COLO668 (cell line): ENCODE results near the gene SHLD1.
"Not testable (repeated sequence)": the region's sequence is repeated elsewhere in the genome, so short reads cannot be mapped to it uniquely, and the experiment has no call there.

Experiments used
- DNase-seq: peaks from one replicate; lab custom pipeline; 2025; ENCODE audit not compliant: unreplicated experiment; lab: John Stamatoyannopoulos, UW

Gene SHLD1

GRCh38 chr20:5749952-5750779, at the start of gene SHLD1:
TSS of gene SHLD1 (plus strand) at chr20:5750401. CDS start at chr20:5772866, 22,465 bp downstream.
- peak; percentile 86 for DNase-seq

- not testable (repeated sequence) for DNase-seq
These were observed 47.9 kb upstream of the SHLD1 start for GRCh38 chr20:5702339-5702738.

- DNase-seq, result no peak
These were observed 46.5 kb upstream of the SHLD1 start for GRCh38 chr20:5703681-5704101.

GRCh38 chr20:5705827-5706226, 44.4 kb upstream of the SHLD1 start:
- DNase-seq, result no peak

GRCh38 chr20:5706797-5707196, 43.4 kb upstream of the SHLD1 start:
- DNase-seq, result no peak

- no peak for DNase-seq
These were observed 39.6 kb upstream of the SHLD1 start for GRCh38 chr20:5710551-5710950.

GRCh38 chr20:5714261-5715041, 35.8 kb upstream of the SHLD1 start:
- DNase-seq, result no peak

GRCh38 chr20:5715071-5715841, 34.9 kb upstream of the SHLD1 start:
- no peak for DNase-seq

GRCh38 chr20:5716953-5717352, 33.2 kb upstream of the SHLD1 start:
- no peak for DNase-seq

- DNase-seq, result no peak
These were observed 31.2 kb upstream of the SHLD1 start for GRCh38 chr20:5718896-5719595.

GRCh38 chr20:5719861-5720403, 30.3 kb upstream of the SHLD1 start:
- no peak for DNase-seq

- no peak for DNase-seq
These were observed 29.5 kb upstream of the SHLD1 start for GRCh38 chr20:5720696-5721095.

- not testable (repeated sequence) for DNase-seq
These were observed 28.8 kb upstream of the SHLD1 start for GRCh38 chr20:5721356-5721755.

- DNase-seq, result no peak
These were observed 27.3 kb upstream of the SHLD1 start for GRCh38 chr20:5722927-5723326.

- DNase-seq, result not testable (repeated sequence)
These were observed 25.1 kb upstream of the SHLD1 start for GRCh38 chr20:5725183-5725463.

- no peak for DNase-seq
These were observed 23.1 kb upstream of the SHLD1 start for GRCh38 chr20:5727018-5727515.

GRCh38 chr20:5729348-5729747, 20.9 kb upstream of the SHLD1 start:
- no peak for DNase-seq

- no peak for DNase-seq
These were observed 20.1 kb upstream of the SHLD1 start for GRCh38 chr20:5730131-5730530.

- no peak for DNase-seq
These were observed 18.3 kb upstream of the SHLD1 start for GRCh38 chr20:5731753-5732366.

GRCh38 chr20:5734602-5735001, 15.6 kb upstream of the SHLD1 start:
- no peak for DNase-seq
